Measurements from ENCODE around the gene DUSP2. TPM values are rescaled to one million over a fixed set of nuclear protein-coding genes. Genes with fewer than 3 reads are reported as not detected.

The DUSP2 gene, protein sequence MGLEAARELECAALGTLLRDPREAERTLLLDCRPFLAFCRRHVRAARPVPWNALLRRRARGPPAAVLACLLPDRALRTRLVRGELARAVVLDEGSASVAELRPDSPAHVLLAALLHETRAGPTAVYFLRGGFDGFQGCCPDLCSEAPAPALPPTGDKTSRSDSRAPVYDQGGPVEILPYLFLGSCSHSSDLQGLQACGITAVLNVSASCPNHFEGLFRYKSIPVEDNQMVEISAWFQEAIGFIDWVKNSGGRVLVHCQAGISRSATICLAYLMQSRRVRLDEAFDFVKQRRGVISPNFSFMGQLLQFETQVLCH
- 15.6 TPM for total RNA-seq

DNA sequence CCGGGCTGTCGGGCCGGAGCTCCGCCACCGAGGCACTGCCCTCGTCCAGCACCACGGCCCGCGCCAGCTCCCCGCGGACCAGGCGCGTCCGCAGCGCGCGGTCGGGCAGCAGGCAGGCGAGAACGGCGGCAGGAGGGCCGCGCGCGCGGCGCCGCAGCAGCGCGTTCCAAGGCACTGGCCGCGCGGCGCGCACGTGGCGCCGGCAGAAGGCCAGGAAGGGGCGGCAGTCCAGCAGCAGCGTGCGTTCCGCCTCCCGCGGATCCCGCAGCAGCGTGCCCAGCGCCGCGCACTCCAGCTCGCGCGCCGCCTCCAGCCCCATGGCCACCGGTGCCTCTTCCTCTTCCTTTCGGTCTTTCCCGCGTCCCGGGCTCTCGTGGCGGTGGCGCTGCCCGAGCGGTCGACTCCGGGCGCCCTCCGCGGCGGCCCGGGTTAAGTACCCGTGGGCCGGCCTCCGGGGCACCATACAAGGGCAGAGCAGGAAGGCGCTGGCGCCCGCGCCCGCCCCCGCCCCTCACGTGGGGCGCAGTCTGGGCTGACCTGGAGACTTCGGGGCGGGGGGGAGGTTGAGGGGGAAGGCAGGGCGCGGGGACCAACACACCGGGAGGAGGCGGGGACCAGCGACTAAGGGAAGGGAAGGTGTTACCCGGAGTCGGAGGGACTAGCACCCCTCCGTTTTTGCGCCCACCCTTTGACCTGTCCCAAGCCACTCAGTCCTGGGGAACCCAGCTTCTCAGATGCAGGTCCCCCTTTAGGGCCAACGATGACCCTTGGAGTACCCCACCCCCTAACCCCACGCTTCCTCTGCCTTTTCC, at the start of gene DUSP2:
Gene DUSP2, minus strand, starts transcription at position 405 of the 812 bp plus-strand sequence. Its CDS starts 86 bp downstream, at position 319.

DNA sequence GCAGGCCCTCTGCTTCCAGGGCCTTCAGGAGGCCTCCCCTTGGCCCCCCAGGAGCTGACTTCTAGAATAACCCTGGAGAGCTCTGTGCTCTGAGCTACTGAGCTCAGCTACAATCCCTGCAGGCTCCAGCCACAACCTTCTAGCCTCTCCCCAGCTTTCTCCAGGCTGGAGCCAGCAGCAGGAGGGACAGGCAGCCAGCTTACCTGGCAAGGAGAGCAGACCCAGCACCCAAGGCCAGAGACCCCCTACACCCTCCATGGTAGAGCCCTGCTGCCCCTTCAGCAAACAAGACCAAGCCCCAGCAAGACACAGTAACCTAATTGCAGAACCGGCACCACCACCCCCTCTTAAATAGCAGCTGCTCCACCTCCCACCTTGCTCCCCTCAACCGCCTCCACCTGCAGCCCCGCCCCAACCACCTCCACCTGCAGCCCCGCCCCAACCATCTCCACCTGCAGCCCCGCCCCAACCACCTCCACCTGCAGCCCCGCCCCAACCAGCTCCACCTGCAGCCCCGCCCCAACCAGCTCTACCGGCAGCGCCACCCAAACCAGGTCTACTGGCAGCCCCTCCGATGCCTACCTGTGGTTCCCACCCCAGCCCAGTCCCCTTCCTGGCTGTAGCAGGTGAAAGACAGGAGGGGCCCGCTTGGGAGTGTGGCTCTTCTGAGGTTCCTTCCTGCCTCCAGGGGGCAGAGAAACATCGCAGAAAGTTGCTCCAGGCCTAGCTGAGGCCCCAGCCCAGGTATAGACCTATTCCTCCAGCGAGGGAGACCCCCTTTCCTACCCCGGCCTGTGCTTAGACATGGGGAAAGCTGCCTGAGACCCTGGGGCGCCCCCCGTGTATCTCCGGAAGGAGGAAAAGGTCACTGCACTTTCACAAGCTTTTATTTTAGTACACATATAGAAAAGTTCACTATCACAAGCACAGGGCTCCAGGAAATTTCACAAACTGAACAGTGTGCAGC, 6.8 kb downstream of the DUSP2 start, which contains the start of gene ASTL:
Gene ASTL, minus strand, starts transcription at position 324 of the 967 bp plus-strand sequence. Its CDS starts 66 bp downstream, at position 258.

DNA sequence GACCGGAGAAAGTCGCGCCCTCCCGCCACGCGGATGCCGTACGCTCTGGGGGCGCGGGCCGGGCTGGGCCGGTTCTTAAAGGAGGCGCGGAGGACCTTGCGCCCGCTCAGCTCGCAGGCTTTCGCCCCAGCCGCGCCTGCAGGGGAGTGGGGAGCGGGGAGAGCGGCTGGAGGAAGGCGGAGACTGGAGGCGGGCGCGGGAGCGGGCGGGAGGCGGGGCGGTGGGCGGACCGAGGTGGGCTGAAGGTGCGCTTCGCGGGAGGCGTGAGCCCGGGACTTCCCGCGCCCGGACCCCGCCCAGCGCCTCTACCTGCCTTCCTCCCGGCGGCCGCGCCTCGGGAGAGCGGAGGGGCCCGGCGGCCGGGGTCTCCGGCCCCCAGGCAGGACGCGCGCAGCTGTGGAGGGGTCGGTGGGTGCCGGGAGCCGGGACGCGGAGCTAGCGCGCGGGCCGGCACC, 28.8 kb downstream of the DUSP2 start, which contains the start of gene ADRA2B:
Gene ADRA2B, minus strand, starts transcription at position 148 of the 455 bp plus-strand sequence. CDS start 422 bp downstream, outside the sequence.

Other genes with a start within 250 kb of the DUSP2 start
- 111 TPM for gene ANKRD36C, start 153.6 kb downstream of the DUSP2 start, total RNA-seq
- 2.0 TPM for gene GPAT2, start 110.5 kb downstream of the DUSP2 start, total RNA-seq
- gene ADRA2B, start 28.9 kb downstream of the DUSP2 start, total RNA-seq: 4.6 TPM
- gene ASTL, start 6.9 kb downstream of the DUSP2 start, total RNA-seq: 0.18 TPM
- gene STARD7, start 63.4 kb upstream of the DUSP2 start, total RNA-seq: 160 TPM
- 30.4 TPM for gene TMEM127, start 120.6 kb upstream of the DUSP2 start, total RNA-seq
- 184 TPM for gene CIAO1, start 120.8 kb upstream of the DUSP2 start, total RNA-seq
- 114 TPM for gene SNRNP200, start 160.1 kb upstream of the DUSP2 start, total RNA-seq
- gene ITPRIPL1, start 179.9 kb upstream of the DUSP2 start, total RNA-seq: 3.2 TPM
- 6.0 TPM for gene NCAPH, start 190.3 kb upstream of the DUSP2 start, total RNA-seq

All from metanephros (tissue), 1 donor.